ENCODE measurements around the gene RABEP2. TPM values are rescaled to one million over a fixed set of nuclear protein-coding genes. Genes with fewer than 3 reads are reported as not detected.

Gene RABEP2
- 5.4 and 6.0 TPM in 2 replicates for polyA plus RNA-seq (2011; rRNA removed)
- 17.4 and 18.5 TPM in 2 replicates for polyA plus RNA-seq (2012; cell fraction: cytosol; rRNA removed)
- polyA plus RNA-seq (2012; cell fraction: nucleus; rRNA removed): 23.7 and 29.7 TPM in 2 replicates
- polyA plus RNA-seq (2017; fragmentation: RNase III; extraction: RNeasy Plus Mini Kit Qiagen cat#74134 plus additional on column Dnase treatment): 13.7 to 15.6 TPM (median 14.5 TPM) in 3 replicates
- polyA minus RNA-seq (2011; rRNA and poly(A)+ RNA removed): 2.0 and 2.9 TPM in 2 replicates

- no peak for TF ChIP-seq EHF (CRISPR knock-in tag; IDR thresholded peaks at IDR 0.05)
- peak; percentile 34; the same call in 1 of the 2 replicates for TF ChIP-seq MAX (IDR thresholded peaks at IDR 0.05)
- TF ChIP-seq POLR2A (IDR thresholded peaks at IDR 0.05; ENCODE audit: low read length): 0 out of 2 replicates have a peak, but pooled peaks have one; percentile 10
- ATAC-seq: peak; percentile 89 to 94
- Histone ChIP-seq H3K9me3 (no peaks in the 10 kb centered on the region), H3K4me1 (peaks cover 10% of the 10 kb centered on the region; the same call in 2 of the 3 replicates), H3K4me3 (peak within 1 kb of the TSS; percentile 60), H3K27ac (peak within 1 kb of the TSS; percentile 93), H3K4me2 (peak within 1 kb of the TSS; percentile 82)
- CTCF ChIA-PET: interaction anchor here (1.6 to 13.3 kb wide), 3 partner anchors 17 to 22 kb away, joined by 4 to 92 read pairs (median 12); no protein-coding TSS in a partner anchor
- FAIRE-seq: no peak
- POLR2A ChIA-PET: interaction anchor here (0.6 to 1.6 kb wide), 8 partner anchors 10 to 1074 kb away, joined by 3 to 6 read pairs (median 4); partner anchors contain the start of genes ATXN2L and NFATC2IP
- peak; percentile 89 to 97 for DNase-seq (ENCODE audit: low read depth in 1 of 2, low spot score in 1 of 2)
- WGBS (ENCODE audit: missing lambda C conversion rate): 0% methylated on average over 4 of the region's 66 CpGs
Measured at GRCh38 chr16:28924762-28925385, at the start of gene RABEP2. RABEP2 (minus strand) TSS chr16:28925238; CDS start chr16:28925163, 75 bp downstream.

GRCh38 chr16:28974437-28975157 is 49.6 kb upstream of the RABEP2 start, which contains the start of gene SPNS1:
SPNS1 (plus strand) TSS chr16:28974778; CDS start chr16:28975152, 374 bp downstream.
- peak within 1 kb of the TSS; percentile 75 for H3K4me2 ChIP-seq
- POLR2A ChIA-PET: interaction anchor here (0.7 to 1.3 kb wide), 6 partner anchors 10 to 152 kb away, joined by 3 to 5 read pairs (median 3); partner anchors contain the start of genes ATXN2L, LAT and NFATC2IP
- peak within 1 kb of the TSS; percentile 87 to 88 for H3K27ac ChIP-seq
- DNase-seq (ENCODE audit: low read depth in 1 of 2, low spot score in 1 of 2) (peak; percentile 97 to 98), FAIRE-seq (no peak), ATAC-seq (peak; percentile 84 to 91)
- CTCF ChIA-PET: interaction anchor here (0.5 to 2.6 kb wide), 16 partner anchors 8 to 750 kb away, joined by 3 to 15 read pairs (median 4); partner anchors contain the start of gene LAT
- peak within 1 kb of the TSS; percentile 65 for H3K4me3 ChIP-seq
- no peaks in the 10 kb centered on the region for H3K9me3 ChIP-seq
- peaks cover 9% of the 10 kb centered on the region; the same call in 2 of the 3 replicates for H3K4me1 ChIP-seq
- WGBS (ENCODE audit: missing lambda C conversion rate): under 1% methylated on average over 24 of the region's 60 CpGs
- no peak for TF ChIP-seq CHD2 (IDR thresholded peaks at IDR 0.05; ENCODE audit: low read length, partially characterized antibody)
- peak in 1 of 2 experiments; percentile 15; a peak in 1 of 4 replicates for TF ChIP-seq CEBPB (IDR thresholded peaks at IDR 0.05)
- peak; percentile 100 for TF ChIP-seq KDM5A (IDR thresholded peaks at IDR 0.05)
- peak; percentile 83 for TF ChIP-seq MYC (IDR thresholded peaks at IDR 0.05; ENCODE audit: borderline replicate concordance, low read length)
- TF ChIP-seq USF2 (IDR thresholded peaks at IDR 0.05): peak; percentile 100
- TF ChIP-seq POLR2A (IDR thresholded peaks at IDR 0.05; ENCODE audit: low read length): peak; percentile 69
- TF ChIP-seq HDAC2 (IDR thresholded peaks at IDR 0.05): peak; percentile 98
- TF ChIP-seq CTCF (IDR thresholded peaks at IDR 0.05): no peak
- peak; percentile 95 for TF ChIP-seq MAX (IDR thresholded peaks at IDR 0.05)
- TF ChIP-seq GATA3 (IDR thresholded peaks at IDR 0.05; ENCODE audit: borderline replicate concordance): peak; percentile 67
- peak; percentile 70 for TF ChIP-seq PBX3 (IDR thresholded peaks at IDR 0.05)
- TF ChIP-seq FOSL2 (IDR thresholded peaks at IDR 0.05): no peak
- peak; percentile 42; the same call in 1 of the 2 replicates for TF ChIP-seq FOSL2 (CRISPR knock-in tag; IDR thresholded peaks at IDR 0.05)
- no peak for TF ChIP-seq ELK1 (IDR thresholded peaks at IDR 0.05; ENCODE audit: low read depth, low read length)
- TF ChIP-seq BCL3 (IDR thresholded peaks at IDR 0.05): peak; percentile 77; the same call in 2 of the 3 replicates
- TF ChIP-seq MAFK (IDR thresholded peaks at IDR 0.05; ENCODE audit: partially characterized antibody): no peak
- TF ChIP-seq NPAS2 (CRISPR knock-in tag; IDR thresholded peaks at IDR 0.05; ENCODE audit: borderline replicate concordance): peak; percentile 97
- peak; percentile 78 to 92; a peak in 4 of 5 replicates for TF ChIP-seq JUN (IDR thresholded peaks at IDR 0.05)
- TF ChIP-seq CBX2 (IDR thresholded peaks at IDR 0.05; ENCODE audit: borderline replicate concordance, low read depth): no peak
- peak; percentile 70; the same call in 1 of the 2 replicates for TF ChIP-seq BHLHE40 (IDR thresholded peaks at IDR 0.05; ENCODE audit: low read depth, low read length)
- TF ChIP-seq RAD21 (conservative IDR thresholded peaks at IDR 0.05 in 1 of 2, IDR thresholded peaks at IDR 0.05 in 1 of 2): no peak
- no peak for TF ChIP-seq CHD4 (IDR thresholded peaks at IDR 0.05; ENCODE audit: borderline replicate concordance)
- peak; percentile 76 for TF ChIP-seq PHF8 (IDR thresholded peaks at IDR 0.05; ENCODE audit: borderline replicate concordance, low read depth)

All from A549 (cell line).